HG03378 (cell line): ENCODE results near the gene FBXL14.
A peak's percentile ranks its signal among the peaks of the same experiment; 100 is the strongest.

Source experiments
- ATAC-seq: cut with Tn5 transposase; IDR thresholded peaks from one replicate; pipeline ENCODE4 v1.9.1; 2021; ENCODE audit warnings: mild to moderate bottlenecking, moderate library complexity; ENCODE audit not compliant: unreplicated experiment

The FBXL14 gene

GRCh38 chr12:1593174-1594005 lies 991 bp downstream of the FBXL14 start:
- ATAC-seq, result peak; percentile 26

DNA sequence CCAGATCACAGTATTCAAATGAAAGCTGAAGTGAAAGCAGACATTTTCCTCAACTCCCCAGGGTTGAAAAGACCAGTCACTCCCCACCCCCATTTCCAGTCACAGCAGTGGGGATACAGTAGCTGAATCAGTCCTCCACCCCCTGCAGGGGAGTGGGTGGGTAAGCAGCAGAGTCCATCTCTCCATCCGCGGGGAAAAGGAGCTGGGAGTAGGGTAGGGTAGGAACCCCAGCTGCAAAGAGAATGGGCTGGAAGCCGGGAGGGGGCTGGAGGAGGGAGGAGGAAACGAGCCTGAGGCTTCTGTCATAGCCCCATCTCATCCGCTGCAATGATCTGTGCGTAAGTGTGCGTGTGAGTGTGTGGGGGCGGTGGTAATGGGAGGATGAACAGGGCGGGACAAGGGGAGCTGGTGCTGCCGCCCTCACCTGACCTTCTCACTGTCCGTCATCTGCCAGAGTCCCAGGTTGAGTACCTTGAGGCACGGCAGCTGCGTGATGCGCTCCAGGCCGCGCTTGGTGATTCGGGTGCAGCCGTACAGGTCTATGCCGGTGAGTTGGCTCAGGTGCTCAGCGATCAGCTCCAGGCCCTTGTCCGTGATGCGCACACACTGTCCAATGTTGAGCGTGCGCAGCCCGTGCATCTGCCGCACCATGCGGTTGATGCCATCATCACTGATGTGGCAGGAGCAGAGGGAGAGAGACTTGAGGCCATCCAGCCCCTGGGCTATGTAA lies 1.8 kb downstream of the FBXL14 start:
- no peak for ATAC-seq

GRCh38 chr12:1591543-1591942 lies 2.8 kb downstream of the FBXL14 start:
- ATAC-seq, result no peak

- no peak for ATAC-seq
Observed at GRCh38 chr12:1591034-1591433, 3.3 kb downstream of the FBXL14 start.

DNA sequence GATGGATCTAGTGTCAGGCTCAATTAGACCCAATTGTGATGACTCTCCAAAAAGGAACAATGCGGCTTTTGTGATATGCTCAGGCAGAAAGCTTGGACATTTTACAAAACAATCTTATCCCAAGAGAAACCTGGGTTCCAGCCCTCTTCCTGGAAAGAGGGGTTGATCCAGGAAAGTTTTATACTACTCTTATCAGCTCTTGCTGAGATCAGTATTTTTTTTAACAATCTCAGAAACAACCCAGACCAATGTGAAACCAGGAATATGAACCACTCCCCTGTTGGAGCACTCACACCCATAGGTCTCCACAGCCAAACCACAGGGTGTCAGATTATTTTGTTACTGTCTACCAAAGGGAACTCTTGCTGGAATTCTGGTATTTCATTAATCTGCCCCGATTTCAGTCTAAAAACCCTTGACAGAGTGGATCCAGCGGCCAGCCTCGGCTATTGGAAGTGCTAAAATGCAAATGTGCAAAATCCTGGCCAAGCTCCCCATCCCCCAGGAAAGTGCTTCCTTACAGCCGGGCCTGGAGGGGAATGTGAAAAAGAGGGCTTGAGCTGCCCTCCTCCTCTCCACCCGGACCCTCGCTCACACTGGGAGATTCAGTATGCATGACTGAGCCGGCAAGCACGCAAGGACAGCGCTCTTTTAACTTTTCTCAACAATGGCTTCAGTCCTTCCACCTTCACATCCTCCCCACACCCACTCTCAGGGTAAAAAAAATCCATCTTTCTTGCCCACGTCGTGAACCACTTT lies 4.0 kb downstream of the FBXL14 start:
- no peak for ATAC-seq

- ATAC-seq, result no peak
Observed at GRCh38 chr12:1588575-1588947, 5.8 kb downstream of the FBXL14 start.

DNA sequence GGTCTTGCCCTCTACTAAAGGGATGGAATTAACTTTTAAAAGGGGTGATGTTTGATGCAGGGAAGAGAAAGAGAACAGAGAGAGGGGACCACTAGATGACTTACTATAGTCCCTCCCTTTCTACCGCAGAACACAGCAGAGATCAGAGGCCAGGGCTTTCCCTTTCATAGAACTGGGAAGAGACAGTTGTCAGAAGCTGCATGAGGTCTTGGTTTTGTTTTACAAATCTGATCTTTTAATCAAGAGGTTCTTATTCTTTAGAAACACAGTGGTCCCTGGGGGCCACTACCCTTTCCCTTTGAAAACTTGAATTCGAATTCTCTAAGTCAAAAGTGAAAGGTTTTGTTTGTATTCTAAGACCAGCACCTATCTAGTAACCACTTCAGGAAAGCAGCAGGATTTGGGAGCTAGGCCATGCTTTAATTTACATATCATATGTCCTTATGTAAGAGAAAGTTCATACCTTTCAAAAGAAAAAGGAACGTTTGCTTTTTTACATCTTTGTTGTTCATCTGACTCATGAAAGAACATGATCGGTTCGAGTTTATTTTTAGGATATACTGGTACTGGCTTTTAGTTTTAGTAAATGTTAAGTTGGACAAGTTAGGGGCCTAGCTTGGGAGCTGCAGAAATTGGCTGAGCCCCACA lies 6.3 kb downstream of the FBXL14 start:
- ATAC-seq, result no peak

DNA sequence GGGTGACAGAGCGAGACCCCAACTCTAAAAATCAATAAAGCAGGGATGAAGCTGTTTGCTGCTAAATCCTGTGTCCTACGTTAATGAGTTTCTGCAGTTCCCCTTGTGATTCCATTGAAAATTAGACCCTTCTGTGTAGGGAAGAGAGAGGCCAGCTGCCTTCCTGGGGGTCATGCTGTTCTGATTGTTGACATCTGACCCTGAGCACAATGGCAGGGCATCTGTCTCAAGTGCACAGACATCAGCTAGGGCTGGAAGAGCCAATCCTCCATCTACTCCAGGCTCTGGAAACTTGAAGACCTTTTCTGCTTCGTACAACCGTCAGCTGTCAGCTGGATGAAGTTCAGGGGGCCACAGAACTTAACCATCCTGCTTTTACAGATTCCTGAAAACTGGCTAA lies 10.1 kb downstream of the FBXL14 start:
- ATAC-seq, result no peak

- peak; percentile 63 for ATAC-seq
Observed at GRCh38 chr12:1583421-1584078, 10.8 kb downstream of the FBXL14 start.

DNA sequence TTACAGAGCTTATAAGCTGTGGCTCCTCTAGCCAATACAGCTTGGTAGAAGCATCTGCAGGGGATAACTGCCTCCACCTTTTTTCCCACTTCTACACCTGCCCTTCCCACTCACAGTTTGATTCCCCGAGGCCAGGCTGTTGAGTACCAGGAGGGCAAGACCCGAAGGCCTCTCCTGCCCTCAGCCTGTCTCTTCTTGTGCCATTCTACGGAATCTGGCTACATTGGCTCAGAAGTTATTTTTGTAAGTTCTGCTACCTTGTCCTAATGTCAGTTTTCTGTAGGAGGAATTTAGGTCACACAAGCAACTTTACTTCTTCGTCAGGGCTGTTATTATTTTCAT lies 11.7 kb downstream of the FBXL14 start:
- ATAC-seq, result no peak

- ATAC-seq, result no peak
Observed at GRCh38 chr12:1581973-1582708, 12.2 kb downstream of the FBXL14 start.

DNA sequence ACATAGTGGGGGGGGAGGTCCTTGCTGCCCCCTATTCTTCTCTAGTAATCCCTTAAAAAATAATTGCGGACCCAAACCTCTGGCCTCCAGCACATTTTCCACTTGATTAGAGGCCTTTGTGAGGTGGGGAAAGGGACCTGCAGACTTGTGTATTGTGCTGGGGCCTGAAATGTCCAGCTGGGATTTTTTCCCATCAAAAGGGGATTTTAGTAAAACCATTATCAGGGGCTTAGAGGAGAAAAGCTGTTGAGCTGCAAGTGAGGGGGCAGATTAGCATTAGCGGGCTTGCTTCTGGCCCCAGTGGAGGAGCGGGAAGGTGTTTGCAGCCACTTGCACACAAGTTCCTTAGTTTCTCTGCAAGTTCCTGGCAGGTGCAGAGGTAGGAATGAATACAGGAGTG lies 13.9 kb downstream of the FBXL14 start:
- no peak for ATAC-seq

DNA sequence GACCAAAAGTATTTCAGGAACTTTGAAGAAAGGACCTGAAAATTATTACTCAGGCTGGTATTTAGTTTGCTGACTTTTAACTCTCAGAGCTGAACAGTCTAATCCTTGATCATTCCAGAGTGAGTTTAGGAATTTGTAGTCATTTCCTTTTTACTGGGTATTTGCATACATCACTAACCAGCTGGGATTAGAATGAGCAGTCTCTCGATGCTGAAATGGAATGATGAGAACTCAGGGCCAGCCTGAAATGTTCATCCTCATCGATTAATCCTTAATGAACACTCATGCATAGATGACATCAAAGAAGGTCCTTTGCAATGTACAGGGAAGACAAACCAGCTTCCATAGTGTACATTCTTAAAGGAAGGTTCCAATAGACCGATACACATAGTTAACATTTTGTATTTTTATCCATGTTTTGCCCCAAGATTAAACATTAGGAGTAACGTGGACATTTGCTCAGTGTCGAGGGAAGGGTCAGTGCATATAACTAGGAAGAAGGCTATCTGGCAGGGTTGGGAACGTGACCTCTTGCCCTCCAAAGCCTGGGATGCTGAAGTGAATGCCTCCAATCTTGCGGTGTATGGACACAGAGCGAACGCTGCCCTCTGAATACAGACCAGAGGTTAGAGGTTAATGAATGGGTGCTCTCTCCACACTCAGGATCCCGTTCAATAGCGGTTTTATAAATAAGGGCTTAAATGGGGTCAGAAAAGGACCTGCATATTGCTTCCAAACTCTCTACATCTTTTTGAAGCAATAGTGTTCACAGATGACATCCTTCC lies 14.5 kb downstream of the FBXL14 start:
- no peak for ATAC-seq

DNA sequence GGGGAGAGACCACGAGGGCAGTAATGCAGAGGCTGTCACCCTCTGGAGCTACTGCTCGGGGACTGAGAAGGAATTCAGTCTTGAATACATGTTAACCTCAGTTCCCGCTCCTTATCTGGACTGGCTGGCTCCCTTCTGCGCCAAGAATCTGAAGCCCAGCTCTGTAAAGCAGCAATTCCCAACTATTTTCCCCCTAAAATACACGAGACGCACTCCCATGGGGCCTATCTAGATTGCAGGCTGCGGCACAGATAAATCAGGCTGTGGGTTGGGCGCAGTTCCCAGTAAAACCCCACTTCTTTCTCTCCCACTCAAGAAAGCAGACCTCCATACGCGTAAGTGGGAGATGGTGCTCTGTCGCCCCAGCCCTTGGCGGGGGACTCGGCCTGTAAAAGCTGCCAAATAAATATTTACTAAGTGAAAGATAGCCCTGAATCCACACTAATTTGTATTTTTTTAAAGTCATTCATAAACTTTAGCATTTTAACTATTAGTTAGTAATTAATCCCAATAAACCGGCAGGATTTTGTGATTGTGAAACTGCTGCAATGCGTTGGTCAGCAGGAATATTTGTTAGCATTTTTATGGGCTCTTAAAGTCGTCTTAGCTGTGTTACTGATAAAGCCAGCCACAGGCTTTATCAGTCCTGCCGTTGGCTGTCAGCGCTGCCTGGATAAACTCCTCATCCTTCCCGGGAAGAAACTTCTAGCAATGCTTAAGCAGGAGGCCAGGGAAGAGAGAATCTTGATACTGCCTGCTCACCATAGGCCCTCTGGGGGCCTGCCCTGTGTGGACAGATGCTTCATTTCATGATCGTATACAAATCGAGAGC lies 17.8 kb downstream of the FBXL14 start:
- ATAC-seq, result no peak

DNA sequence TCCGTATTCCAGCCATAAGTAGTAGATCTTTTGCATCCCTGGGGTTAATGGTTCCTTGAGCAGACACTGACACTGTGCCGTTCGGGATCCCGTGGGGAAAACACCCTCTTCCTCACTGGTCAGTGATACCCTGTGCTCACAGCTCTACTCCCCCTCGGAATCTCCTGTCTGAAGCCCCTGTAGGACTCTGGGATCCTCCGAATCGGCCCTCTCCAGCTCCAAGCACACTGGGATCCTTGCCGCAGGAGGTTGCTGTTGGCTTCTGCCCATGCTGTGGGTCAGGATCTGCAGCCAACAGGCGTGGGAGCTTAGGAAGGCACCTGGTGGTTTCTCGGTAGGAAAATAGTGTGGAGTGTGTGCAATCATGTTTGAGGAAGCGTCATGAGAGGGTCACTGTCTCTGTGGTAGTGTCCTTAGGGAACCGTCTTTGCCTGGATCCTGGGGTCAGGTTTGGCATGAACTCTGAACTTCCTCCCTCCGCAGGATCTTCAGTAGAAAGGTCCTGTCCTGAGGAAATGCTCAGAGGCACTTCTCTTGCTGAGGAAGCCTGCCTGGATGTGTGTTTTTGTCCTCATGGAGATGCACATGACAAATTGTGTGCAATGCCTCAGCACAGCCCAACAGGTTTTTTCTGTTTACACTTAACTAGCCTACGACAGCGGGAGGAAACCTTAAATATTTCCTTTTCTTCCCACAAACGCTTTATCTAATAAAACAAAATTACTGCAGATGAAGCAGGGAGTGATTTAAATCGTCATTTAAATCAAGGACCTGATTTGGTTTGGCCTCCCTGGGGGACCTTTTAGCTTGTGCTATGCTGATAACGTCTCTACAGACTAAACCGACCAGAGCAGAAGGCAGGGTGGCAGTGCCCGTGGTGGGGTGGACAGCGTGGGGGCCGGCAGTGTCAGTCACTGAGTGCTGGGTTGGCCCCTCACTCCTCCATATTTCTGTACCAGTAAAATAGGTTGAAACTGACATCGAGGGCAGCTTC lies 18.7 kb downstream of the FBXL14 start:
- ATAC-seq, result no peak

- no peak for ATAC-seq
Observed at GRCh38 chr12:1574865-1575259, 19.5 kb downstream of the FBXL14 start.
